MM.1S (cell line): ENCODE data around the gene ZMIZ2.
"Not testable (repeated sequence)": the region's sequence is repeated elsewhere in the genome, so short reads cannot be mapped to it uniquely, and the experiment has no call there.

Experiments used
- DNase-seq: peaks from one replicate; pipeline ENCODE4 v3.0.0-alpha.2; 2015
- H2AFZ ChIP-seq: fragments of 300-600 bp; sonication (generic); 2 replicates; pipeline ENCODE4 v1.6.0; 2016; ENCODE audit warnings: antibody characterized with exemption, low read length
- H3F3A ChIP-seq: fragments of 300-600 bp; sonication (generic); 2 replicates; pipeline ENCODE4 v1.6.1; 2016; ENCODE audit warnings: mild to moderate bottlenecking, antibody characterized with exemption, low read length, moderate library complexity, mixed read lengths; ENCODE audit not compliant: insufficient read depth
- H3K27ac ChIP-seq: fragments of 300-600 bp; sonication (generic); 2 replicates; pipeline ENCODE4 v1.5.1; 2016; ENCODE audit warnings: mild to moderate bottlenecking, low read length
- H3K27me3 ChIP-seq: fragments of 300-600 bp; sonication (generic); replicated peaks from 2 replicates; pipeline ENCODE4 v1.6.0; 2016; ENCODE audit warnings: low read length; ENCODE audit not compliant: insufficient read depth
- H3K36me3 ChIP-seq: fragments of 300-600 bp; sonication (generic); replicated peaks from 2 replicates; pipeline ENCODE4 v1.6.1; 2016; ENCODE audit warnings: mild to moderate bottlenecking, low read length, mixed read lengths; ENCODE audit not compliant: insufficient read depth
- H3K4me1 ChIP-seq: fragments of 300-600 bp; sonication (generic); 2 replicates; pipeline ENCODE4 v1.6.1; 2016; ENCODE audit warnings: low read length, mixed read lengths
- H3K4me2 ChIP-seq: fragments of 300-600 bp; sonication (generic); 2 replicates; pipeline ENCODE4 v1.6.0; 2016; ENCODE audit warnings: low read depth, low read length
- H3K4me3 ChIP-seq: fragments of 300-600 bp; sonication (generic); 2 replicates; pipeline ENCODE4 v1.5.1; 2016; ENCODE audit warnings: low read length, mixed read lengths
- H3K79me2 ChIP-seq: fragments of 300-600 bp; sonication (generic); 2 replicates; pipeline ENCODE4 v1.6.1; 2016; ENCODE audit warnings: mixed run types, low read length, mixed read lengths
- H3K9ac ChIP-seq: fragments of 300-600 bp; sonication (generic); 2 replicates; pipeline ENCODE4 v1.6.1; 2016; ENCODE audit warnings: low read length, mixed read lengths
- H3K9me2 ChIP-seq: fragments of 300-600 bp; sonication (generic); replicated peaks from 2 replicates; pipeline ENCODE4 v1.6.1; 2016; ENCODE audit warnings: mild to moderate bottlenecking, low read length, mixed read lengths; ENCODE audit not compliant: insufficient read depth
- H3K9me3 ChIP-seq: fragments of 300-600 bp; sonication (generic); replicated peaks from 2 replicates; pipeline ENCODE4 v1.6.1; 2016; ENCODE audit warnings: mild to moderate bottlenecking, low read length, mixed read lengths; ENCODE audit not compliant: insufficient read depth
- H4K20me1 ChIP-seq: fragments of 300-600 bp; sonication (generic); 2 replicates; pipeline ENCODE4 v1.6.1; 2016; ENCODE audit warnings: mild to moderate bottlenecking, low read length, moderate library complexity, mixed read lengths; ENCODE audit not compliant: insufficient read depth
- EZH2 ChIP-seq: fragments of 300-600 bp; sonication (generic); optimal IDR thresholded peaks from 2 replicates; pipeline ENCODE3; 2017; ENCODE audit warnings: low read depth, mild to moderate bottlenecking, antibody characterized with exemption, low read length, mixed read lengths
- EZH2phosphoT487 ChIP-seq: fragments of 300-600 bp; sonication (generic); IDR thresholded peaks from 2 replicates; pipeline ENCODE4 v1.6.1; 2018; ENCODE audit warnings: antibody characterized with exemption, low read length
- TF ChIP-seq, protein P1 (sequence below): fragments of 300-600 bp; sonication (generic); IDR thresholded peaks from 2 replicates; pipeline ENCODE4 v1.5.1; 2016; ENCODE audit warnings: antibody characterized with exemption, low read length, mixed read lengths

ZMIZ2 gene

DNA sequence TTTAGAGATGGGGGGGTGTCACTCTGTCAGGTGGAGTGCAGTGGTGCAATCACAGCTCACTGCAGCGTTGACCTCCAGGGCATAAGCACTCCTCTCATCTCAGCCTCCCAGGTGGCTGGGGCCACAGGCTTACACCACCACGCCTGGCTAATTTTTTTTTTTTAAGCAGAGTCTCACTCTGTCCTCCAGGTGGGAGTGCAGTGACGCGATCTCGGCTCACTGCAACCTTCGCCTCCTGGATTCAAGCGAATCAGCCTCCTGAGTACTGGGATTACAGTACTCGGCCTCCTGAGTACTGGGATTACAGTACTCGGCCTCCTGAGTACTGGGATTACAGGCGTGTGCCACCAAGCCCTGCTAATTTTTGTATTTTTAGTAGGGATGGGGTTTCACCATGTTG is 24.2 kb downstream of the ZMIZ2 start:
- no peak overlapping the region for H3K4me2 ChIP-seq
- TF ChIP-seq, protein P1, sequence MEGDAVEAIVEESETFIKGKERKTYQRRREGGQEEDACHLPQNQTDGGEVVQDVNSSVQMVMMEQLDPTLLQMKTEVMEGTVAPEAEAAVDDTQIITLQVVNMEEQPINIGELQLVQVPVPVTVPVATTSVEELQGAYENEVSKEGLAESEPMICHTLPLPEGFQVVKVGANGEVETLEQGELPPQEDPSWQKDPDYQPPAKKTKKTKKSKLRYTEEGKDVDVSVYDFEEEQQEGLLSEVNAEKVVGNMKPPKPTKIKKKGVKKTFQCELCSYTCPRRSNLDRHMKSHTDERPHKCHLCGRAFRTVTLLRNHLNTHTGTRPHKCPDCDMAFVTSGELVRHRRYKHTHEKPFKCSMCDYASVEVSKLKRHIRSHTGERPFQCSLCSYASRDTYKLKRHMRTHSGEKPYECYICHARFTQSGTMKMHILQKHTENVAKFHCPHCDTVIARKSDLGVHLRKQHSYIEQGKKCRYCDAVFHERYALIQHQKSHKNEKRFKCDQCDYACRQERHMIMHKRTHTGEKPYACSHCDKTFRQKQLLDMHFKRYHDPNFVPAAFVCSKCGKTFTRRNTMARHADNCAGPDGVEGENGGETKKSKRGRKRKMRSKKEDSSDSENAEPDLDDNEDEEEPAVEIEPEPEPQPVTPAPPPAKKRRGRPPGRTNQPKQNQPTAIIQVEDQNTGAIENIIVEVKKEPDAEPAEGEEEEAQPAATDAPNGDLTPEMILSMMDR = no peak
- TF ChIP-seq EZH2phosphoT487 = no peak
- no peak for TF ChIP-seq EZH2
- H3K9ac ChIP-seq = no peak overlapping the region
- H3K79me2 ChIP-seq = no peaks in the 10 kb centered on the region
- H3K36me3 ChIP-seq = no peaks in the 10 kb centered on the region
- no peaks in the 10 kb centered on the region for H3K27me3 ChIP-seq
- H3K27ac ChIP-seq = no peak overlapping the region
- H2AFZ ChIP-seq = no peak overlapping the region
- no peaks in the 10 kb centered on the region for H3K9me2 ChIP-seq
- DNase-seq = no peak
- H3K9me3 ChIP-seq = no peaks in the 10 kb centered on the region
- peaks cover 24% of the 10 kb centered on the region for H3F3A ChIP-seq
- H3K4me1 ChIP-seq = peaks cover 25% of the 10 kb centered on the region
- H3K4me3 ChIP-seq = no peak overlapping the region
- H4K20me1 ChIP-seq = 0 out of 2 replicates have a peak, but pooled peaks cover 3% of the 10 kb centered on the region

DNA sequence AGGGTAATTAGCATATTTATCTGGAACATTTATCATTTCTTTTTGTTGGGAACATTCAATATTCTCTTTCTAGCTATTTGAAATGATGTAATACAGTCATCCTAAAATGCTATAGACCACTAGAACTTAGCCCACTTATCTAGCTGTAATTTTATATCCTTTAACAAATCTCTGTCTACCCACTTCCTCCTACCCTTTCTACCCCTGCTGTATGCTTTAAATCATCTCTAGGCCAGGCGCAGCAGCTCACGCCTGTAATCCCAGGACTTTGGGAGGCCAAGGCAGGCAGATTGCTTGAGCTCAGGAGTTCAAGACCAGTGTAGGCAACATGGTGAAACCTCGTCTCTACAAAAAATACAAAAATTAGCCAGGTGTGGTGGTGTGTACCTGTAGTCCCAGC is 25.8 kb downstream of the ZMIZ2 start:
- H3K27ac ChIP-seq, H3K79me2 ChIP-seq, DNase-seq, H3K4me2 ChIP-seq, H3K4me1 ChIP-seq, H3K36me3 ChIP-seq, H3K27me3 ChIP-seq, H3K9me3 ChIP-seq, H3K4me3 ChIP-seq, H3F3A ChIP-seq, H2AFZ ChIP-seq, H3K9ac ChIP-seq, H4K20me1 ChIP-seq, H3K9me2 ChIP-seq: not testable (repeated sequence)

DNA sequence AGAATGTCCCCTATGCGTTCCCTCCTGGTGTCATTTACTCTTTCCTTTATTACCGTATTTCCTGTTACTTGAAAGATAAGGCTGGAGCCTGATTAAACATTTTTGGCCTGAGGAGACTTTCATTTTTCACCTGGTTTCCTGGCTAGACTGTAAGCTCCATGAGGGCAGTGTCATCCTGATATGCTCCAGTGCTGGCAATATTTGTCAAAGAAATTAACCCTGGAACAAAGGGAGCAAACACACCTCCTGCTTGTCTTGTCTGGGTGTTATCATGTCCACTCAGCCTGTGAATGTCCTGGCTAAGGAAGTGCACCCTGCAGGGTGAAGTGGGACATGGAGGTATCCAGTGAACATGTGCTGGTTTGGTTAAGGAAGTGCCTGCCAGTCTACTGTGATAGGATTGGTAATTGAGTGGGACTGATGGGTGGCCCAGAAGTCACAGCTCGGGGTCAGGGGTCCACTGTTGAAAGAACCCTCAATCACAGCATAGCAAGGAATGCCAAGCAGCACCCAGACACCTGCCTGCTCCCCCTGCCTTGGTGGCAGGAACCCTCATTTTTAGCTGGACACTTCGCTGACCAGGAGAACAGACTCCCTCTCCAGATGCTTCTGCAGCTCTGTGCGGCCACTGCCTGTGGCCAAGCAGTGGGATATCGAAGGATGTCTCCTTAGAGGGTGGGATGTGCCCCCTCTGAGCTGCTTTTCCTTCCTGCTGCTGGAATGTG is 26.9 kb downstream of the ZMIZ2 start:
- H2AFZ ChIP-seq = no peak overlapping the region
- no peaks in the 10 kb centered on the region for H3K36me3 ChIP-seq
- DNase-seq = no peak
- H3K4me3 ChIP-seq = no peak overlapping the region
- no peaks in the 10 kb centered on the region for H3K27me3 ChIP-seq
- H3K27ac ChIP-seq = no peak overlapping the region
- no peaks in the 10 kb centered on the region for H3K9me3 ChIP-seq
- H3K79me2 ChIP-seq = no peaks in the 10 kb centered on the region
- H3F3A ChIP-seq = no peaks in the 10 kb centered on the region
- H3K9me2 ChIP-seq = no peaks in the 10 kb centered on the region
- TF ChIP-seq EZH2 (no peak), EZH2phosphoT487 (no peak)
- TF ChIP-seq, protein P1 = no peak
- H3K9ac ChIP-seq = no peak overlapping the region
- H3K4me2 ChIP-seq = no peak overlapping the region
- no peaks in the 10 kb centered on the region for H4K20me1 ChIP-seq
- no peaks in the 10 kb centered on the region for H3K4me1 ChIP-seq

DNA sequence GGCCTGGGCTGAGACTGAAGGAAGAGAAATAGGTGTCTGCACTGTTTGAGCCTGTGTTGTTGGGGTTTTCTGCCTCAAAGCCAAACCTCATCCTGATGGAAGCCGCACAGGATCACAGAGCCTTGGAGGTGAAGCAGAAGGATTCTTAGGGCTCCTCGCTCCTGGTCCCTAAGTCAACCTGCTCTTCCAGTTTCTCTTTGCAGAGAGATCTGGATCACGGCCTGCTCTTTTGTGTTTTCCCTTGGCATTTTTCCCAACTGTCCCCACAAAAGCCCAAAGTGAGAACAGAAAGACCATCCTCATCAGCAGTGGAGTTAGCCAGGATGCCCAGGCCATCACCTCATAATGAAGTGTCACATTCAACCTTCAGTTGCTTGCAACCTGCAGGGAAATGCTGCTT is 27.6 kb downstream of the ZMIZ2 start:
- Histone ChIP-seq H3K9ac (no peak overlapping the region), H3K27ac (no peak overlapping the region), H3K4me3 (no peak overlapping the region), H3K27me3 (no peaks in the 10 kb centered on the region), H3K79me2 (no peaks in the 10 kb centered on the region), H2AFZ (no peak overlapping the region), H3K9me2 (no peaks in the 10 kb centered on the region), H3K36me3 (no peaks in the 10 kb centered on the region), H3K9me3 (no peaks in the 10 kb centered on the region), H3F3A (no peaks in the 10 kb centered on the region), H4K20me1 (no peaks in the 10 kb centered on the region), H3K4me1 (no peaks in the 10 kb centered on the region), H3K4me2 (no peak overlapping the region)
- no peak for DNase-seq
- TF ChIP-seq EZH2phosphoT487 (no peak), EZH2 (no peak)
- TF ChIP-seq, protein P1 = no peak
